HG02943 (cell line): ENCODE measurements around the gene NFE2L2.
A peak's percentile ranks its signal among the peaks of the same experiment; 100 is the strongest.
"Not testable (repeated sequence)": the region's sequence is repeated elsewhere in the genome, so short reads cannot be mapped to it uniquely, and the experiment has no call there.

Source experiments
- ATAC-seq: cut with Tn5 transposase; IDR thresholded peaks from one replicate; pipeline ENCODE4 v1.9.1; 2021; ENCODE audit warnings: mild to moderate bottlenecking, low read depth, moderate library complexity; ENCODE audit not compliant: unreplicated experiment

The NFE2L2 gene

DNA sequence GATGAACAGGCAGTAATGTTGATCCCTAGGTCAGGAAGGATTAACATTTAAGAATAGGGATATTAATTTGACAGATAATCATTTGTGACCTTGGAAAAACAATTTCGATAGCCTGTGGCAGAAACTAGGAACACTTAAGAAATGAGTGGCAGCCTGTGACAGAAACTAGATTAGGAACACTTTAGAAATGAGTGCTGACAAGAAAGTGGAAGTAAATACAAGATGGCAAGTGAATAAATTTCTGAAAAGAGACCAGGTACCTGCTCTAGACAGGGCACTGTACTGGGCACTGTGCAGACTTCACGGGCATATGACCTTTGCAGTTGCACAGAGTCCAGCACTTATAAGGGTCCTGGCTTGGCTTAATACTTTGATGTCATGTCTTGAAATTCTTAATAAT is 57.4 kb downstream of the NFE2L2 start:
- ATAC-seq: peak; percentile 63

DNA sequence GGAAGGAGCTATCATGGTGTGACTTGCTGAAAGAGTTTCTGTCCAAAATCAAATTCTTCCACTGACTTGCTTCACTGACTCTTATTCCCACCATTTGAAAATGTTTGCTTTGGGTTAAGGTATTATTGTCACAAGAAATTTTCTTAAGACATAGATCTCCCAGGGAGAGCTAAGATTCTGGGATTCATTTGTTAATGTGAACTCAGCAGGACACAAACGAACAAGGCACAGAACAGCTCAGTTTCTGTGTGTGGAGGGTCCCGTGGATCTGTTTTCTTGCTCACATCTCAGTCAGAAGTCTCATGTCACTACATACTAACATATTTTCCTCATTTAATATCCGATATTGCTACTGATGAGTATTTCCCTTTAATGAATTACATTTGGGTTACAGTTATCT is 60.1 kb downstream of the NFE2L2 start:
- ATAC-seq: no peak

DNA sequence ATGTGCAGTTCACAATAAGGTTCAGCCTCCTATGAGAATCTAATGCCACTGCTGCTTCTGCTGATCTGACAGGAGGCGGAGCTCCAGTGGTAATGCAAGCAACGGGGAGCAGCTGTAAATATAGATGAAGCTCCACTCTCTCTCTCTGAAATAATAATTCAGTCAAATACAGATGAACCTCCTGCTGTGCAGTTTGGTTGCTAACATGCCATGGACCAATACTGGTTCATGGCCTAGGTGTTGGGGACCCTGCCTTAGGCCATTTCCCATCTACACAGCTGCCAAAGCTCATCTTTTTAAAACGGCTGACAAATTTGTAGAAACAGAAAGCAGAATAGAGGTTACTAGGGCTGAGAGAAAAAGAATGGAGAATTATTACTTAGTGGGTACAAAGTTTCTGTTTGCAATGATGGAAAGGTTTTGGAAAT is 62.6 kb downstream of the NFE2L2 start:
- no peak for ATAC-seq

- not testable (repeated sequence) for ATAC-seq
These were observed 64.1 kb downstream of the NFE2L2 start for GRCh38 chr2:177200419-177200818.

DNA sequence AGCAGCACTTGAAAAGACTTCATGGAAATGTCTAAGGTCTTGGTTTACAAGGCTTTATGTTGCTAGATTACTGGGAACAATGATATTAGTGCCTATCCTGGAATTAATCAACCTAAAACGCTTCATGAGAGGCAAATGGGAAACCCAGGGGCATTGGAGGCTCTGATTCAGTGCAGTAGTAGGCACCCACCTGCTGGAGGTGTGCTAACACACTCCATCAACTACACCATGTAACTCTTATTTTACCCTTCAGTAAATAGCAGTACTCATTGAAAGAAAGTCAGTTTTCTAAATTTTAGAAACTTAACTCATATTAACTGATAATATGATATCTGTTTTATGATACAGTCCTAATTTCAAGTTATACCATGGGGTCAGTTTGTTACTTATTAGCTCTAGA is 69.3 kb downstream of the NFE2L2 start:
- ATAC-seq: no peak

DNA sequence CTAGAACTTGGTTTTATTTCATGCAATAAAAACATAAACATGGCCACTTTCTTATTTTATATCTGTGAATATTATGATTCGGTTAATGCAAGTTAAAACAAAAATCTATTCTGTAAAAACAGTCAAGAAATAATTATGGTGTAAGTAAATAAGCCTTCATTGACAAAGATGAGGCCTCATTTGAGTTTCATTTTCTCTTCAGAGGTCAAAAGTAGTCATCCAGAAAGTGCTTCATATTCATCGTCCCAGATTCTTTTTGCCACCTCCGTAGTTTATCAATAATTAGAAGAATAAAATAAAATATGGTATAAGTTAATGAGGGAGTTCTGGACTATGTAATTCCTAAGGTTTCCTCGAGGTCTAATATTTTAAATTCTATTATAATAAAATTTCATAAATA is 71.3 kb downstream of the NFE2L2 start:
- no peak for ATAC-seq

DNA sequence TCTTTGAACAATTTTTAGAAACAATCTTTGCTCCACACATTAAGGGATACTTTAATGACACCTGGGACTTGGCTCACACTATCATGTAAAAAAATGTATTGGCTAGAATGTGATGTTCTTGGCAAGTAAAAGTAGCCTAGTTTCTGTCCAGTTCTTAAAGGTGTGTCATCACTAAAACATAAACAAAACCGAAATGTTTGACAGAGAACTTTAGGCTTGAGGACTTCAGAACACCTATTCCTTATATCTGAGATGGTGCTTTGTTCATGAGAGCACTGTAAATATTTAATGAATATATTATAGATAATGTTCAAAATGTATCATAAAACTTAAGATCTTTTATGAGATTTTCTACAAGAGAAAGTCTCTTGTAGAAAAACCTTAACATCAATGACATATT is 71.7 kb downstream of the NFE2L2 start:
- no peak for ATAC-seq

GRCh38 chr2:177190941-177191340 is 73.6 kb downstream of the NFE2L2 start:
- ATAC-seq: no peak

GRCh38 chr2:177188482-177189469 is 75.8 kb downstream of the NFE2L2 start:
- ATAC-seq: no peak

DNA sequence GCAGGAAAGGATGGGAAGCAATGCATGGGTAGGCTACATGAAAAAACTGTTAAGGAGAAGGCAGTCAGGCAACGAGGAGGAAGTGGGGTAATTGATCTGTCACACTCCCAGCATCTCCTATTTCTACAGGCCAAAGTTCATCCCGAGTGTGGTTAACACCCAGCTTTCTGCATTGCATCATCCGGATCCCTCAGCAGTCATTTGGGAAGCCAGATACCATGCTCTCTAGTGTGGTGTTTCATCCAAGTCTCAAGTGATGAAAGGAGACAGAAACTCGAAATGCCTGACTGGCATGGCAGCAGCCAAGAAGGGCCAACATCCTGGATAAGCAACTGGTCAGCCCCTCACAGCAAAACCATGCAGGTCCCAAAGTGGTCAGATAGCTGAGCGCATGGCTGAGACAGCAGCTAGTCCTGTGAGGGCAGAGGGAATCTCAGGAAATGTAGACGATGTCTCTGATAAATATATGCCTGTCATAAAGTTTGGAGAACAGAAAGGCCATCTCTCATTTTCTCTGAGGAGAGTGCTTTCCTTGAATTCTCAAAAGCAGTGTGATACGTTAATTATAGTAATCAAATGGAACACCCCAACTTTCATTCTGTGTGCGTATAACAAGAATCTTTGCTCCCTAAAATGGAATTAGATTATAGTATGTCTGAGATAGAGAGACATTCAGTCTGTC is 76.8 kb downstream of the NFE2L2 start:
- no peak for ATAC-seq

DNA sequence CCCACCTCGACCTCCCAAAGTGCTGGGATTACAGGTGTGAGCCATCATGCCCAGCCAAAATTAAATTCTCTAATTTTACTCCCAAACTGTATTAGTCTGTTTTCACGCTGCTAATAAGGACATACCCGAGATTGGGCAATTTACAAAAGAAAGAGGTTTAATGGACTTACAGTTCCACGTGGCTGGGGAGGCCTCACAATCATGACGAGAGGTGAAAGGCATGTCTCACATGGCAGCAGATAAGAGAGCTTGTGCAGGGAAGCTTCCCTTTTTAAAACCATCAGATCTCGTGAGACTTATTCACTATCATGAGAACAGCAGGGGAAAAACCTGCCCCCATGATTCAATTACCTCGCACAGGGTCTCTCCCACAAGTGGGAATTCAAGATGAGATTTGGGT is 78.5 kb downstream of the NFE2L2 start:
- ATAC-seq: not testable (repeated sequence)

DNA sequence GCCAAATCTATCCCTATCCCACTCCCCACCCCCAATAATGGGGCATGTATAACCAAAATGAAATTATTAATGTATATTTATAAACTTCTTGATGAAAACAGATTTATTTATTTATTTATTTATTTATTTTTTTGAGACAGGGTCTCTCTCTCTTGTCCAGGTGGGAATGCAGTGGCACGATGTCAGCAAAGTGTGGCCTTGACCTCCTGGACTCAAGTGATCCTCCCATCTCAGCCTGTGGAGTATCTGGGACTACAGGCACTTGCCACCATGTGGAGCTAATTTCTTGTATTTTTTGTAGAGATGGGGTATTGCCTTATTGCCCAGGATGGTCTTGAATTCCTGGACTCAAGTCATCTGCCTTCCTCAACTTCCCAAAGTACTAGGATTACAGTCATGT is 79.9 kb downstream of the NFE2L2 start:
- ATAC-seq: no peak

DNA sequence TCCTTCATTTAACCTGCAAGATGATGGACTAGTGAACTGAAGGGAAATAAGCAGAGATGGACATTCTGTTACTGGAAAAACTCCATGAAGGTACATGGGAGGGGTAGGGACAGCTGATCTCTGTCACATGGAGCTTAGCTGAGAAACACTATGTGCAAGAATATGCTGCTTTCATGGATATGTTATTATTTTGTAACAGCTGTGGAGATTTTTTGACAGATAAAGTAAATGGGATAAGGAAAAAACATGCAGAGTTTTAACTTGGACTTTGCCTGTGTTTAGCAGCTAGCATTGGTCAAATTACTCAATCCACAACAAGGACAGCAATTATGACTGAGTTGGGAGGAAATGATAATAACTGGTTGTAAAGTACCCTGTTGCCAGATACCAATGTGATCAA is 80.7 kb downstream of the NFE2L2 start:
- no peak for ATAC-seq
